Effector memory CD8-positive, alpha-beta T cell (primary cell): ENCODE measurements around the gene FAM50A.

Source experiments
- ATAC-seq: fragments of 150-1000 bp; cut with Tn5 transposase; replicated peaks from 2 replicates; pipeline ENCODE4 v1.10.0; 2021; ENCODE audit warnings: mild to moderate bottlenecking, moderate library complexity
- DNase-seq, 3 experiments: peaks; one replicate each; pipeline ENCODE4 v3.0.0; 2021
- H3K27ac Mint-ChIP-seq, 2 donors: one replicate each; pipeline ENCODE4 v1.8.0; 2022; ENCODE audit warnings: mild to moderate bottlenecking in 2 of 2, mixed read lengths in 2 of 2, moderate library complexity in 2 of 2
- H3K27me3 Mint-ChIP-seq, 2 donors: one replicate each; pipeline ENCODE4 v1.8.0; 2022; ENCODE audit warnings: mixed read lengths in 2 of 2
- H3K36me3 Mint-ChIP-seq: one replicate; pipeline ENCODE4 v1.8.0; 2022; ENCODE audit warnings: mild to moderate bottlenecking, moderate library complexity, mixed read lengths; ENCODE audit not compliant: insufficient read depth
- H3K4me1 Mint-ChIP-seq, 2 donors: one replicate each; pipeline ENCODE4 v1.8.0; 2022; ENCODE audit warnings: low read depth in 2 of 2, mixed read lengths in 2 of 2
- H3K4me3 Mint-ChIP-seq, 2 donors: one replicate each; pipeline ENCODE4 v1.8.0; 2022; ENCODE audit warnings: mild to moderate bottlenecking in 2 of 2, mixed read lengths in 2 of 2, moderate library complexity in 2 of 2
- H3K9me3 Mint-ChIP-seq, 2 donors: one replicate each; pipeline ENCODE4 v1.8.0; 2022; ENCODE audit warnings: mixed read lengths in 2 of 2

FAM50A gene

GRCh38 chrX:154457491-154458115 is 13.7 kb downstream of the FAM50A start:
- ATAC-seq, result peak; percentile 73
- Mint-ChIP-seq H3K36me3 (peaks cover 26% of the 10 kb centered on the region), H3K9me3 (no peaks in the 10 kb centered on the region), H3K27ac (peak overlapping the region; percentile 92 to 99), H3K4me3 (peak overlapping the region; percentile 95 to 100), H3K27me3 (no peaks in the 10 kb centered on the region), H3K4me1 (peaks cover 10 to 13% of the 10 kb centered on the region in 2 donors)
- peak in 2 of 3 experiments; percentile 45 to 54 for DNase-seq

GRCh38 chrX:154458116-154458953 is 14.4 kb downstream of the FAM50A start, which contains the start of gene PLXNA3:
Gene PLXNA3, plus strand, starts transcription at chrX:154458281. Its CDS starts 1,903 bp downstream, at chrX:154460184.
- ATAC-seq (peak; percentile 81), DNase-seq (peak; percentile 63 to 72 (median 68))
- Mint-ChIP-seq H3K9me3 (no peaks in the 10 kb centered on the region), H3K27ac (peak within 1 kb of the TSS; percentile 92 to 99), H3K4me3 (peak within 1 kb of the TSS; percentile 95 to 100), H3K4me1 (peaks cover 10 to 16% of the 10 kb centered on the region in 2 donors), H3K36me3 (peaks cover 30% of the 10 kb centered on the region), H3K27me3 (no peaks in the 10 kb centered on the region)

- peaks cover 10 to 16% of the 10 kb centered on the region in 2 donors for H3K4me1 Mint-ChIP-seq
- peaks cover 30% of the 10 kb centered on the region for H3K36me3 Mint-ChIP-seq
- DNase-seq, result no peak
- H3K27ac Mint-ChIP-seq, result peak overlapping the region in 1 of 2 donors; percentile 77
- H3K4me3 Mint-ChIP-seq, result peak overlapping the region; percentile 80
- H3K27me3 Mint-ChIP-seq, result no peaks in the 10 kb centered on the region
- peak; percentile 37 for ATAC-seq
- no peaks in the 10 kb centered on the region for H3K9me3 Mint-ChIP-seq
Measured at GRCh38 chrX:154458954-154459778, 15.2 kb downstream of the FAM50A start.

GRCh38 chrX:154459832-154460231 is 15.9 kb downstream of the FAM50A start:
- H3K27me3 Mint-ChIP-seq, result no peaks in the 10 kb centered on the region
- H3K36me3 Mint-ChIP-seq, result peaks cover 37% of the 10 kb centered on the region
- H3K9me3 Mint-ChIP-seq, result no peaks in the 10 kb centered on the region

GRCh38 chrX:154460326-154460725 is 16.4 kb downstream of the FAM50A start:
- Mint-ChIP-seq H3K27me3 (no peaks in the 10 kb centered on the region), H3K9me3 (no peaks in the 10 kb centered on the region), H3K27ac (peak overlapping the region in 1 of 2 donors; percentile 84), H3K4me1 (peaks cover 10 to 16% of the 10 kb centered on the region in 2 donors), H3K36me3 (peaks cover 42% of the 10 kb centered on the region), H3K4me3 (peak overlapping the region; percentile 80)
- DNase-seq (no peak), ATAC-seq (no peak)

More at GRCh38 chrX:154459832-154460231, 15.9 kb downstream of the FAM50A start:
- no peak for ATAC-seq
- no peak for DNase-seq
- H3K4me3 Mint-ChIP-seq, result peak overlapping the region; percentile 80
- peak overlapping the region in 1 of 2 donors; percentile 84 for H3K27ac Mint-ChIP-seq
- peaks cover 10 to 16% of the 10 kb centered on the region in 2 donors for H3K4me1 Mint-ChIP-seq

GRCh38 chrX:154462396-154462795 is 18.5 kb downstream of the FAM50A start:
- no peaks in the 10 kb centered on the region for H3K9me3 Mint-ChIP-seq
- no peak overlapping the region for H3K4me3 Mint-ChIP-seq
- H3K4me1 Mint-ChIP-seq, result peaks cover 7 to 14% of the 10 kb centered on the region in 2 donors
- peak overlapping the region in 1 of 2 donors; percentile 54 for H3K27ac Mint-ChIP-seq
- no peak for DNase-seq
- ATAC-seq, result no peak
- no peaks in the 10 kb centered on the region for H3K27me3 Mint-ChIP-seq
- peaks cover 52% of the 10 kb centered on the region for H3K36me3 Mint-ChIP-seq

- peaks cover 6 to 13% of the 10 kb centered on the region in 2 donors for H3K4me1 Mint-ChIP-seq
- H3K27me3 Mint-ChIP-seq, result no peaks in the 10 kb centered on the region
- ATAC-seq (no peak), DNase-seq (no peak)
- H3K27ac Mint-ChIP-seq, result no peak overlapping the region
- no peak overlapping the region for H3K4me3 Mint-ChIP-seq
- H3K9me3 Mint-ChIP-seq, result no peaks in the 10 kb centered on the region
- H3K36me3 Mint-ChIP-seq, result peaks cover 50% of the 10 kb centered on the region
Measured at GRCh38 chrX:154463611-154464220, 19.8 kb downstream of the FAM50A start.

- no peak for ATAC-seq
- DNase-seq, result no peak
- Mint-ChIP-seq H3K4me1 (peaks cover 3 to 10% of the 10 kb centered on the region in 2 donors), H3K27me3 (no peaks in the 10 kb centered on the region), H3K9me3 (no peaks in the 10 kb centered on the region), H3K36me3 (peaks cover 43% of the 10 kb centered on the region), H3K27ac (no peak overlapping the region), H3K4me3 (no peak overlapping the region)
Measured at GRCh38 chrX:154464806-154465365, 20.9 kb downstream of the FAM50A start.

- DNase-seq (no peak), ATAC-seq (no peak)
- Mint-ChIP-seq H3K27ac (no peak overlapping the region), H3K36me3 (peaks cover 41% of the 10 kb centered on the region), H3K27me3 (no peaks in the 10 kb centered on the region), H3K9me3 (no peaks in the 10 kb centered on the region), H3K4me1 (peaks cover 0 to 5% of the 10 kb centered on the region in 2 donors), H3K4me3 (no peak overlapping the region)
Measured at GRCh38 chrX:154465601-154466000, 21.7 kb downstream of the FAM50A start.

- no peak for DNase-seq
- ATAC-seq, result no peak
Measured at GRCh38 chrX:154466036-154466435, 22.1 kb downstream of the FAM50A start.

GRCh38 chrX:154466907-154467306 is 23.0 kb downstream of the FAM50A start:
- Mint-ChIP-seq H3K36me3 (peaks cover 38% of the 10 kb centered on the region), H3K4me1 (peaks cover 0 to 3% of the 10 kb centered on the region in 2 donors), H3K4me3 (no peak overlapping the region), H3K27ac (no peak overlapping the region), H3K9me3 (no peaks in the 10 kb centered on the region), H3K27me3 (no peaks in the 10 kb centered on the region)
- DNase-seq (no peak), ATAC-seq (no peak)

More at GRCh38 chrX:154466036-154466435, 22.1 kb downstream of the FAM50A start:
- H3K9me3 Mint-ChIP-seq, result no peaks in the 10 kb centered on the region
- no peak overlapping the region for H3K27ac Mint-ChIP-seq
- peaks cover 0 to 5% of the 10 kb centered on the region in 2 donors for H3K4me1 Mint-ChIP-seq
- H3K27me3 Mint-ChIP-seq, result no peaks in the 10 kb centered on the region
- H3K4me3 Mint-ChIP-seq, result no peak overlapping the region
- H3K36me3 Mint-ChIP-seq, result peaks cover 38% of the 10 kb centered on the region

GRCh38 chrX:154467556-154467955 is 23.6 kb downstream of the FAM50A start:
- no peak for DNase-seq
- Mint-ChIP-seq H3K9me3 (no peaks in the 10 kb centered on the region), H3K4me1 (peaks cover 0 to 3% of the 10 kb centered on the region in 2 donors), H3K36me3 (peaks cover 36% of the 10 kb centered on the region), H3K27ac (no peak overlapping the region), H3K27me3 (no peaks in the 10 kb centered on the region), H3K4me3 (no peak overlapping the region)
- no peak for ATAC-seq
